Psoas muscle (tissue), 8 donors: ENCODE data around the gene CNGA2. TPM values are rescaled to one million over a fixed set of nuclear protein-coding genes. Genes with fewer than 3 reads are reported as not detected.
A peak's percentile ranks its signal among the peaks of the same experiment; 100 is the strongest.

Source experiments
- ATAC-seq, 4 donors: fragments of 200-7000 bp; cut with Tn5 transposase; one replicate each; pipeline ENCODE4 v1.9.1; 2020; ENCODE audit warnings: moderate library complexity in 3 of 4, mild to moderate bottlenecking in 2 of 4
- DNase-seq, 2 donors: peaks; one replicate each; pipeline ENCODE4 v3.0.0-alpha.2; 2020
- H3K27ac ChIP-seq: fragments of 200-600 bp; one replicate; pipeline ENCODE4 v1.8.0; 2022
- H3K27me3 ChIP-seq, 3 donors: fragments of 200-600 bp in 1 of 3; one replicate each; pipeline versions ENCODE4 v1.6.1 to v1.8.0; 2013 to 2022; ENCODE audit warnings: low read length in 2 of 3, mild to moderate bottlenecking in 2 of 3, moderate library complexity in 1 of 3; ENCODE audit not compliant: insufficient read depth in 3 of 3
- H3K36me3 ChIP-seq, 2 donors: fragments of 200-600 bp in 1 of 2; one replicate each; pipeline versions ENCODE4 v1.6.1 to v1.8.0; 2013 to 2022; ENCODE audit warnings: low read depth in 1 of 2, mild to moderate bottlenecking in 1 of 2, moderate library complexity in 1 of 2; ENCODE audit not compliant: insufficient read depth in 1 of 2
- H3K4me1 ChIP-seq: fragments of 200-600 bp; one replicate; pipeline ENCODE4 v1.8.0; 2022
- H3K4me3 ChIP-seq: fragments of 200-600 bp; one replicate; pipeline ENCODE4 v1.8.0; 2022; ENCODE audit warnings: mild to moderate bottlenecking
- H3K9me3 ChIP-seq: fragments of 200-600 bp; one replicate; pipeline ENCODE4 v1.8.0; 2022
- CTCF ChIP-seq: fragments of 200-600 bp; IDR thresholded peaks from one replicate; pipeline ENCODE4 v1.8.0; 2022; ENCODE audit warnings: antibody characterized with exemption
- WGBS, 3 donors: extraction: QIAGEN DNeasy Blood & Tissue Kit; methylation state at CpG; one replicate each; pipeline versions ENCODE4 v1.1.6 to v1.1.7; 2013; 5-methylcytosine and 5-hydroxymethylcytosine counted together
- intact Hi-C, 2 donors: fragments of 100-400 bp; cut with DNase I; formaldehyde crosslinking; loops; one replicate each; pipeline versions ENCODE4 v1.11.0 to v1.14.2; 2022
- polyA plus RNA-seq, 3 donors: library from polyadenylated mRNA; stranded (reverse); fragments of 200-250 nt; gene quantifications; one replicate each; pipeline ENCODE4 v1.2.3, GENCODE V29; 2013
- total RNA-seq, 4 donors: library from RNA; stranded (reverse); fragmentation: NEBNext Ultra II Directional in 2 of 4; extraction: Animal tissue kit (Norgen Biotek cat#: 25700) in 2 of 4; gene quantifications; one replicate each; pipeline versions ENCODE4 v1.2.1 to v1.2.4, GENCODE V29; 2021 to 2023
- donor health status: healthy with polysubstance abuse.
- donor health status: DM: no; HTN: no; CAD: no; lungs with moderate emphysema.
- donor health status: Bipolar disorder and iron deficiency.
- donor health status: healthy.
- donor health status: DM: yes; HTN: yes; CAD: no.
- donor health status: DM: no; HTN: no; CAD: no.
- donor health status: DM: no; HTN: no; CAD: no.
- donor health status: DM: yes; HTN: yes; CAD: no.

Gene CNGA2
- total and polyA plus RNA-seq, 7 donors = not detected

GRCh38 chrX:151702741-151703340 lies 31.7 kb upstream of the CNGA2 start:
- no peak overlapping the region for H3K4me3 ChIP-seq
- H3K27me3 ChIP-seq = peaks cover 0 to 3% (median 0%) of the 10 kb centered on the region in 3 donors
- TF ChIP-seq CTCF = no peak
- no peaks in the 10 kb centered on the region for H3K4me1 ChIP-seq
- no peaks in the 10 kb centered on the region for H3K9me3 ChIP-seq
- no peak for DNase-seq
- H3K36me3 ChIP-seq = no peaks in the 10 kb centered on the region
- WGBS, 3 donors = 28 to 40% (median 32%) methylated on average over 6 to 7 of the region's 7 CpGs
- H3K27ac ChIP-seq = no peak overlapping the region
- ATAC-seq = peak in 3 of 4 donors; percentile 57 to 69 (median 64)
- intact Hi-C loops = no loop called here

GRCh38 chrX:151703487-151703886 lies 31.1 kb upstream of the CNGA2 start:
- 7 to 14% (median 7%) methylated on average over 7 of the region's 7 CpGs for WGBS, 3 donors
- ATAC-seq (peak in 3 of 4 donors; percentile 46 to 79 (median 57)), DNase-seq (peak in 1 of 2 donors; percentile 53)
- Histone ChIP-seq H3K36me3 (no peaks in the 10 kb centered on the region), H3K9me3 (no peaks in the 10 kb centered on the region), H3K4me3 (no peak overlapping the region), H3K27ac (no peak overlapping the region), H3K27me3 (peaks cover 0 to 3% (median 0%) of the 10 kb centered on the region in 3 donors), H3K4me1 (no peaks in the 10 kb centered on the region)
- intact Hi-C loops = no loop called here
- no peak for TF ChIP-seq CTCF

DNA sequence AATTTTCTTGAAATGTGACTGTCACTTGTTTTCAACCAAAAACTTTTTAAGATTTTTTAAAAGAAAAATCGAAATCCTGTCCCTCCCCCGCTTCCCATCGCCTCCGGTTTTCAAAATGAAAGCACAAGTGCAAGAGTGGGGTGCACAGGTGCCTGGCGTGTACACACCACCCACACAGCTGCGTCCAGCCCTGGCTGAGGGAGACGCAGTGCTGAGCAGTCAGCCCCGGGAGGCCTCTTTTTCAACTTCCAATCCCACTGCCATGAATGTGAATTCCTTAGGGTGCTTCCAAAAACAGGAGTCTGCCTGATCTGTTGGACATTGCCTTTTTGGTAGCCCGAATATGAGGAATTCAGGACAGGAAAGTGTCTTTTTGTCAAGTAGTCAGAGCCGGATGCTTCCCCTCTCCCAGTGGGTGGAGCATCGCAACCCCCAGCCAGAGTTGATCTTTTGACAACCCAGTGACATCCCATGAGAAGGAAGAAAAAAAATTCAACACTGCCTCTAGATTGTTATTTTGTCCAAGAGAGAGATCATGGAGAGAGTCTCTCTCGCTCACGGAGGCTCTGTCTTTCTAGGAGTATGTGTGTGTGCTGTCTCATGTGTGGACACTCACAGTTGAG lies 30.4 kb upstream of the CNGA2 start:
- TF ChIP-seq CTCF = no peak
- Histone ChIP-seq H3K4me3 (peak overlapping the region; percentile 38), H3K36me3 (no peaks in the 10 kb centered on the region), H3K4me1 (no peaks in the 10 kb centered on the region), H3K27me3 (peaks cover 0 to 6% (median 0%) of the 10 kb centered on the region in 3 donors), H3K9me3 (no peaks in the 10 kb centered on the region), H3K27ac (no peak overlapping the region)
- DNase-seq (no peak), ATAC-seq (no peak)
- WGBS, 3 donors = 13 to 38% (median 14%) methylated on average over 12 to 13 of the region's 13 CpGs
- intact Hi-C loops = no loop called here

DNA sequence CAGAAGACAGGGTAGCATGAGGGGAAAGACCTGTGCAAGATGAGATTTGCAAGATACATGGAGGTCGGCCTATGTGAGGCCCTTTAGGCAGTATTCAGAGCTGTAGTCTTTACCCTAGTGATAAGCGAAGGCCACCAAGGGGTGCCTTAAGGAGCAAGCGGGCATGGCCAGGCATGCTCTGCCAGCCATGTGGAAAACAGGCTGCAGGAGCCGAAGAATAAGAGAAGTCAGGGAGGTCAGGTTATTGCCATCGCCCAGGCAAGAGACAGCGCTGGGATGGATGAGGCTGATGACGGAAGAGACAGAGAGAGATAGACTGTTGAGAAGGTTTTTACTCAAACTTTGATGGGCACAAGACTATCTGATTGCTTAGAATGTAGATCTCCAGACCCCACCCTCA lies 25.7 kb upstream of the CNGA2 start:
- WGBS, 3 donors = 84 to 96% (median 86%) methylated on average over 7 of the region's 7 CpGs
- Histone ChIP-seq H3K4me3 (no peak overlapping the region), H3K27ac (no peak overlapping the region), H3K27me3 (peaks cover 0 to 6% (median 0%) of the 10 kb centered on the region in 3 donors), H3K9me3 (no peaks in the 10 kb centered on the region), H3K36me3 (no peaks in the 10 kb centered on the region), H3K4me1 (no peaks in the 10 kb centered on the region)
- intact Hi-C loops = no loop called here
- no peak for ATAC-seq
- DNase-seq = no peak
- TF ChIP-seq CTCF = no peak
